PC-9 (cell line): ENCODE data around the gene CCDC51. TPM values are rescaled to one million over a fixed set of nuclear protein-coding genes. Genes with fewer than 3 reads are reported as not detected.

Experiments used
- BruUV-seq: library from RNA; stranded (reverse); fragments of 400-500 nt; replicated peaks from 2 replicates; lab custom pipeline; 2021; lab: Mats Ljungman, UMichigan
- CTCF ChIA-PET: fragments of 300-600 bp; sonication (Branson Sonifier 250); formaldehyde crosslinking; loops from one replicate; lab custom pipeline; 2022; ENCODE audit warnings: antibody characterized with exemption; lab: Charles Lee
- POLR2A ChIA-PET: fragments of 300-600 bp; sonication (Branson Sonifier 250); formaldehyde crosslinking; loops from one replicate; lab custom pipeline; 2022; ENCODE audit warnings: antibody characterized with exemption; ENCODE audit not compliant: unreplicated experiment; lab: Charles Lee
- DNase-seq, 2 experiments: peaks; one replicate each; pipeline versions ENCODE4 v3.0.0 to v3.0.0-alpha.2; 2015 to 2022; ENCODE audit warnings: mixed read lengths in 1 of 2
- H2AFZ ChIP-seq: fragments of 200-600 bp; sonication (generic); 2 replicates; pipeline ENCODE4 v1.8.1; 2017; ENCODE audit warnings: antibody characterized with exemption
- H3F3A ChIP-seq: fragments of 200-600 bp; sonication (generic); 2 replicates; pipeline ENCODE4 v1.8.1; 2017; ENCODE audit warnings: antibody characterized with exemption, mild to moderate bottlenecking, low read depth; ENCODE audit not compliant: insufficient read depth
- H3K27ac ChIP-seq: fragments of 200-600 bp; sonication (generic); 2 replicates; pipeline ENCODE4 v1.6.1; 2016; ENCODE audit warnings: mixed run types
- H3K27me3 ChIP-seq: fragments of 200-600 bp; sonication (generic); 2 replicates; pipeline ENCODE4 v1.6.1; 2016; ENCODE audit warnings: low read depth, mixed run types; ENCODE audit not compliant: insufficient read depth
- H3K36me3 ChIP-seq: fragments of 200-600 bp; sonication (generic); 2 replicates; pipeline ENCODE4 v1.6.1; 2016; ENCODE audit warnings: low read depth, mixed run types
- H3K4me1 ChIP-seq: fragments of 200-600 bp; sonication (generic); replicated peaks from 2 replicates; pipeline ENCODE4 v1.6.1; 2016; ENCODE audit warnings: mixed run types; ENCODE audit not compliant: insufficient read depth
- H3K4me2 ChIP-seq: fragments of 200-600 bp; sonication (generic); 2 replicates; pipeline ENCODE4 v1.6.1; 2017; ENCODE audit warnings: mixed run types
- H3K4me3 ChIP-seq: fragments of 200-600 bp; sonication (generic); 2 replicates; pipeline ENCODE4 v1.6.1; 2016; ENCODE audit warnings: mixed run types
- H3K79me2 ChIP-seq: fragments of 200-600 bp; sonication (generic); 2 replicates; pipeline ENCODE4 v1.6.1; 2017; ENCODE audit warnings: low read depth, mixed run types
- H3K9me2 ChIP-seq: fragments of 200-600 bp; sonication (generic); 2 replicates; pipeline ENCODE4 v1.8.1; 2017; ENCODE audit warnings: mild to moderate bottlenecking; ENCODE audit not compliant: insufficient read depth
- H3K9me3 ChIP-seq: fragments of 200-600 bp; sonication (generic); 2 replicates; pipeline ENCODE4 v1.8.1; 2016; ENCODE audit warnings: low read depth; ENCODE audit not compliant: insufficient read depth
- H4K20me1 ChIP-seq: fragments of 200-600 bp; sonication (generic); 2 replicates; pipeline ENCODE4 v1.8.1; 2017; ENCODE audit not compliant: insufficient read depth
- CTCF ChIP-seq: fragments of 200-600 bp; sonication (generic); conservative IDR thresholded peaks from 2 replicates; pipeline ENCODE4 v1.6.1; 2017; ENCODE audit warnings: mixed run types, antibody characterized with exemption, mild to moderate bottlenecking, moderate library complexity
- EZH2 ChIP-seq: fragments of 200-600 bp; sonication (generic); IDR thresholded peaks from 2 replicates; pipeline ENCODE4 v1.8.0; 2017; ENCODE audit warnings: antibody characterized with exemption, low read depth
- intact Hi-C: fragments of 100-400 bp; cut with micrococcal nuclease; formaldehyde crosslinking; loops from one replicate; pipeline ENCODE4 v1.10.0; 2022; ENCODE audit not compliant: unreplicated experiment
- total RNA-seq: library from RNA; stranded (reverse); gene quantifications from 2 replicates; pipeline ENCODE4 v1.2.3, GENCODE V29; 2021

The CCDC51 gene
- total RNA-seq, 1 experiment from 2014 or later: 28.5 TPM

- Histone ChIP-seq H3K27ac (no peak overlapping the region), H3K36me3 (no peaks in the 10 kb centered on the region), H2AFZ (no peak overlapping the region), H3K4me3 (no peak overlapping the region), H3F3A (no peaks in the 10 kb centered on the region), H4K20me1 (no peaks in the 10 kb centered on the region), H3K9me2 (no peaks in the 10 kb centered on the region), H3K4me2 (no peak overlapping the region), H3K9me3 (no peaks in the 10 kb centered on the region), H3K79me2 (no peaks in the 10 kb centered on the region), H3K27me3 (no peaks in the 10 kb centered on the region), H3K4me1 (no peaks in the 10 kb centered on the region)
- TF ChIP-seq CTCF: no peak
- no peak for TF ChIP-seq EZH2
- intact Hi-C loops: no loop called here
- POLR2A ChIA-PET: interaction anchor here (0.6 kb wide), 1 partner anchor 45 kb away, joined by 11 read pairs; no protein-coding TSS in a partner anchor
- DNase-seq: no peak
- CTCF ChIA-PET: no interaction called here
- BruUV-seq: no TSS peak
Measured at GRCh38 chr3:48394391-48394790, 45.5 kb downstream of the CCDC51 start.

DNA sequence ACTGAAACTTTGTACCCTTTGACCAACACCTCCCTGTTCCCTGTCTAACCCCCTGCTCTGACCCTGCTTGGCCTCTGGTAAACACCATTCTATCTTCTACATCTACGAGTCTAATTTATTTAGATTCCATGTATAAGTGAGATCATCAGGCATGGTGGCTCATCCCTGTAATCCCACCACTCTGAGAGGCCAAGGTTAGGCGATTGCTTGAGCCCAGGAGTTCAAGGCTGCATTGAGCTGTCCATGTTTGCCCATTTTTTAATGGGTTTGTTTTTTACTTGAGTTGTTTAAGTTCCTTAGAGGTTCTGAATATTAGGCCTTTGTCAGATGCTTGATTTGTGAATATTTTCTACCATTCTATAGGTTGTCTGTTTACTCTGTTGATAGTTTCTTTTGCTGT, 51.0 kb downstream of the CCDC51 start:
- H3K79me2 ChIP-seq: no peaks in the 10 kb centered on the region
- ChIA-PET POLR2A (no interaction called here), CTCF (interaction anchor here (0.7 kb wide), 1 partner anchor 47 kb away, joined by 3 read pairs; no protein-coding TSS in a partner anchor)
- H3K36me3 ChIP-seq: no peaks in the 10 kb centered on the region
- no peak for TF ChIP-seq EZH2
- no peak for TF ChIP-seq CTCF
- H3K9me2 ChIP-seq: no peaks in the 10 kb centered on the region
- BruUV-seq: no TSS peak
- no peak overlapping the region for H3K4me2 ChIP-seq
- H3K4me1 ChIP-seq: no peaks in the 10 kb centered on the region
- no peak overlapping the region for H3K27ac ChIP-seq
- H3K27me3 ChIP-seq: no peaks in the 10 kb centered on the region
- H3F3A ChIP-seq: no peaks in the 10 kb centered on the region
- H3K4me3 ChIP-seq: no peak overlapping the region
- DNase-seq: no peak
- 0 out of 2 replicates have a peak, but pooled peaks cover 5% of the 10 kb centered on the region for H3K9me3 ChIP-seq
- intact Hi-C loops: no loop called here
- H2AFZ ChIP-seq: no peak overlapping the region
- H4K20me1 ChIP-seq: no peaks in the 10 kb centered on the region

GRCh38 chr3:48387634-48388033, 52.3 kb downstream of the CCDC51 start:
- CTCF ChIA-PET: no interaction called here
- H3F3A ChIP-seq: no peaks in the 10 kb centered on the region
- no peak overlapping the region for H3K27ac ChIP-seq
- H3K79me2 ChIP-seq: no peaks in the 10 kb centered on the region
- no peaks in the 10 kb centered on the region for H3K27me3 ChIP-seq
- no peaks in the 10 kb centered on the region for H4K20me1 ChIP-seq
- BruUV-seq: no TSS peak
- H3K4me2 ChIP-seq: no peak overlapping the region
- DNase-seq: no peak
- intact Hi-C loops: no loop called here
- H3K4me1 ChIP-seq: no peaks in the 10 kb centered on the region
- H3K4me3 ChIP-seq: no peak overlapping the region
- POLR2A ChIA-PET: no interaction called here
- H3K36me3 ChIP-seq: no peaks in the 10 kb centered on the region
- no peak overlapping the region for H2AFZ ChIP-seq
- H3K9me3 ChIP-seq: 0 out of 2 replicates have a peak, but pooled peaks cover 5% of the 10 kb centered on the region
- TF ChIP-seq CTCF (no peak), EZH2 (no peak)
- H3K9me2 ChIP-seq: no peaks in the 10 kb centered on the region

Other genes starting within 250 kb of the CCDC51 start
- gene CAMP, start 216.6 kb downstream of the CCDC51 start, total RNA-seq: not detected in 2 replicates
- 11.1 and 11.7 TPM in 2 replicates for gene ZNF589, start 199.0 kb downstream of the CCDC51 start, total RNA-seq
- gene NME6, start 138.8 kb downstream of the CCDC51 start, total RNA-seq: 38.3 and 42.8 TPM in 2 replicates
- gene SPINK8, start 106.5 kb downstream of the CCDC51 start, total RNA-seq: not detected in 2 replicates
- not detected in 2 replicates for gene FBXW12, start 67.9 kb downstream of the CCDC51 start, total RNA-seq
- 97.7 and 120 TPM in 2 replicates for gene PLXNB1, start 10.0 kb downstream of the CCDC51 start, total RNA-seq
- 235 and 314 TPM in 2 replicates for gene TMA7, start 138 bp upstream of the CCDC51 start, total RNA-seq
- gene ATRIP, start 6.6 kb upstream of the CCDC51 start, total RNA-seq: 6.9 and 8.5 TPM in 2 replicates
- 133 and 141 TPM in 2 replicates for gene SHISA5, start 64.1 kb upstream of the CCDC51 start, total RNA-seq
- 11.7 and 13.3 TPM in 2 replicates for gene PFKFB4, start 116.7 kb upstream of the CCDC51 start, total RNA-seq
- 2.8 and 4.2 TPM in 2 replicates for gene UCN2, start 123.7 kb upstream of the CCDC51 start, total RNA-seq
- gene COL7A1, start 155.2 kb upstream of the CCDC51 start, total RNA-seq: 91.2 and 151 TPM in 2 replicates
- 255 and 264 TPM in 2 replicates for gene UQCRC1, start 169.5 kb upstream of the CCDC51 start, total RNA-seq
- gene TMEM89, start 181.7 kb upstream of the CCDC51 start, total RNA-seq: not detected in 2 replicates
- 16.5 and 18.7 TPM in 2 replicates for gene SLC26A6, start 195.3 kb upstream of the CCDC51 start, total RNA-seq
- 9.9 and 11.6 TPM in 2 replicates for gene CELSR3, start 222.8 kb upstream of the CCDC51 start, total RNA-seq
- 40.0 and 53.3 TPM in 2 replicates for gene NCKIPSD, start 245.8 kb upstream of the CCDC51 start, total RNA-seq